ENCODE measurements around the gene SEPTIN2. TPM values are rescaled to one million over a fixed set of nuclear protein-coding genes. Genes with fewer than 3 reads are reported as not detected.

The SEPTIN2 gene
- total and polyA plus RNA-seq, 10 of the 15 experiments (the other 5 are each of a cell fraction or from before 2014, with no cell fraction given): 169 to 474 (median 269) TPM

- TF ChIP-seq SKIL (IDR thresholded peaks at IDR 0.05; ENCODE audit: low read depth, poor library complexity, severe bottlenecking): no peak
- peak; percentile 67; the same call in 1 of the 2 replicates for TF ChIP-seq ZNF217 (IDR thresholded peaks at IDR 0.05)
- no peak for TF ChIP-seq MLLT1 (IDR thresholded peaks at IDR 0.05)
- TF ChIP-seq WRNIP1 (IDR thresholded peaks at IDR 0.05; ENCODE audit: borderline replicate concordance, low read depth, low read length): 0 out of 2 replicates have a peak, but pooled peaks have one; percentile 85
- TF ChIP-seq EGR1 (IDR thresholded peaks at IDR 0.05; ENCODE audit: borderline replicate concordance in 1 of 2, low read depth in 2 of 2, low read length in 2 of 2): no peak
- no peak; a peak in 1 of 4 replicates for TF ChIP-seq EP300 (IDR thresholded peaks at IDR 0.05; ENCODE audit: borderline replicate concordance in 1 of 2, control insufficient read depth in 1 of 2, low read depth in 2 of 2, low read length in 2 of 2)
- TF ChIP-seq CBFB (IDR thresholded peaks at IDR 0.05; ENCODE audit: low read depth): no peak
- TF ChIP-seq SMAD5 (IDR thresholded peaks at IDR 0.05; ENCODE audit: low read depth): no peak
Measured at GRCh38 chr2:241314226-241315092, 1.3 kb upstream of the SEPTIN2 start (continued).

Measured in GM12878 (cell line).